Liver (tissue), 9 donors: ENCODE measurements around the gene INSIG2. TPM values are rescaled to one million over a fixed set of nuclear protein-coding genes. Genes with fewer than 3 reads are reported as not detected.

Experiments used
- DNase-seq: peaks from one replicate; pipeline ENCODE4 v3.0.0-alpha.2; 2017; ENCODE audit warnings: low spot score
- H3K27ac ChIP-seq, 2 donors: one replicate each; pipeline ENCODE4 v1.7.0; 2013; ENCODE audit warnings: inconsistent platforms in 2 of 2, low read length in 2 of 2, control low read depth in 1 of 2, low read depth in 1 of 2, mild to moderate bottlenecking in 1 of 2
- H3K27me3 ChIP-seq, 4 donors: one replicate each; pipeline versions ENCODE4 v1.6.1 to v1.7.0; 2013; ENCODE audit warnings: low read length in 3 of 4, inconsistent platforms in 1 of 4, mild to moderate bottlenecking in 1 of 4, moderate library complexity in 1 of 4; ENCODE audit not compliant: control insufficient read depth in 4 of 4, insufficient read depth in 4 of 4
- H3K36me3 ChIP-seq, 4 donors: one replicate each; pipeline versions ENCODE4 v1.6.1 to v1.7.0; 2013; ENCODE audit warnings: low read length in 3 of 4, mild to moderate bottlenecking in 3 of 4, low read depth in 1 of 4, moderate library complexity in 1 of 4; ENCODE audit not compliant: control insufficient read depth in 4 of 4, insufficient read depth in 3 of 4
- H3K4me1 ChIP-seq, 4 donors: one replicate each; pipeline versions ENCODE4 v1.6.1 to v1.7.0; 2013; ENCODE audit warnings: low read length in 3 of 4, mild to moderate bottlenecking in 3 of 4, moderate library complexity in 1 of 4; ENCODE audit not compliant: control insufficient read depth in 4 of 4, insufficient read depth in 4 of 4
- H3K4me3 ChIP-seq, 3 donors: one replicate each; pipeline versions ENCODE4 v1.6.1 to v1.7.0; 2013; ENCODE audit warnings: low read length in 3 of 3, control low read depth in 1 of 3, low read depth in 1 of 3, mild to moderate bottlenecking in 1 of 3
- H3K9ac ChIP-seq, 2 donors: one replicate each; pipeline ENCODE4 v1.7.0; 2013; ENCODE audit warnings: low read length in 2 of 2, mild to moderate bottlenecking in 2 of 2, moderate library complexity in 2 of 2, control low read depth in 1 of 2, low read depth in 1 of 2
- H3K9me3 ChIP-seq, 4 donors: one replicate each; pipeline versions ENCODE4 v1.6.1 to v1.7.0; 2013; ENCODE audit warnings: low read length in 3 of 4; ENCODE audit not compliant: control insufficient read depth in 4 of 4
- ATF3 ChIP-seq: IDR thresholded peaks from 2 replicates; pipeline ENCODE4 v1.6.1; 2016; ENCODE audit warnings: antibody characterized with exemption
- EGR1 ChIP-seq, 2 donors: IDR thresholded peaks; 2 replicates each; pipeline ENCODE4 v1.6.1; 2016 to 2018; ENCODE audit warnings: antibody characterized with exemption in 2 of 2, low read depth in 2 of 2
- HNF4A ChIP-seq, 2 donors: conservative IDR thresholded peaks; 2 replicates each; pipeline ENCODE4 v1.6.1; 2016; ENCODE audit warnings: antibody characterized with exemption in 2 of 2, mild to moderate bottlenecking in 2 of 2
- HNF4G ChIP-seq: IDR thresholded peaks from 2 replicates; pipeline ENCODE4 v1.6.1; 2016; ENCODE audit warnings: antibody characterized with exemption
- MAX ChIP-seq: IDR thresholded peaks from 2 replicates; pipeline ENCODE4 v1.6.1; 2016; ENCODE audit warnings: antibody characterized with exemption
- NR2F2 ChIP-seq: IDR thresholded peaks from 2 replicates; pipeline ENCODE4 v1.6.1; 2016; ENCODE audit warnings: antibody characterized with exemption
- RAD21 ChIP-seq, 2 donors: IDR thresholded peaks; 2 replicates each; pipeline ENCODE4 v1.6.1; 2016; ENCODE audit warnings: antibody characterized with exemption in 2 of 2, mild to moderate bottlenecking in 2 of 2
- REST ChIP-seq: IDR thresholded peaks from 2 replicates; pipeline ENCODE4 v1.6.1; 2016; ENCODE audit warnings: antibody characterized with exemption, mild to moderate bottlenecking
- RXRA ChIP-seq, 2 donors: IDR thresholded peaks; 2 replicates each; pipeline ENCODE4 v1.6.1; 2017 to 2018; ENCODE audit warnings: antibody characterized with exemption in 2 of 2, mild to moderate bottlenecking in 1 of 2
- SP1 ChIP-seq: IDR thresholded peaks from 2 replicates; pipeline ENCODE4 v1.6.1; 2018; ENCODE audit warnings: antibody characterized with exemption, mild to moderate bottlenecking
- YY1 ChIP-seq: IDR thresholded peaks from 2 replicates; pipeline ENCODE4 v1.6.1; 2016; ENCODE audit warnings: antibody characterized with exemption, mild to moderate bottlenecking
- ZBTB33 ChIP-seq: IDR thresholded peaks from 2 replicates; pipeline ENCODE4 v1.6.1; 2016; ENCODE audit warnings: antibody characterized with exemption
- WGBS: extraction: QIAGEN DNeasy Blood & Tissue Kit; methylation state at CpG from one replicate; pipeline ENCODE4 v1.1.7; 2013; 5-methylcytosine and 5-hydroxymethylcytosine counted together
- polyA plus RNA-seq, 2 donors: library from polyadenylated mRNA; stranded (reverse) in 1 of 2; unstranded in 1 of 2; fragments of 200-250 nt in 1 of 2; fragments of >200 nt in 1 of 2; fragmentation: Nextera tagmentation in 1 of 2; extraction: Ambion mirVana in 1 of 2; gene quantifications; one replicate each; pipeline versions ENCODE4 v1.2.1 to v1.2.3, GENCODE V29; 2013 to 2015
- total RNA-seq, 2 donors: library from RNA; depleted of rRNA; stranded (reverse); fragments of >200 nt; gene quantifications; one replicate each; pipeline ENCODE4 v1.2.3, GENCODE V29; 2014
- donor health status: healthy.
- donor health status: healthy.
- donor health status: healthy.
- donor health status: healthy.
- donor health status: healthy.

The INSIG2 gene
- total and polyA plus RNA-seq, 4 donors, result 11.3 to 18.5 (median 15.6) TPM

GRCh38 chr2:118122594-118123281 lies 34.5 kb downstream of the INSIG2 start:
- Histone ChIP-seq H3K9ac (no peak overlapping the region), H3K27ac (no peak overlapping the region), H3K27me3 (no peaks in the 10 kb centered on the region), H3K36me3 (no peaks in the 10 kb centered on the region), H3K4me3 (no peak overlapping the region), H3K4me1 (peaks cover 0 to 4% (median 2%) of the 10 kb centered on the region in 4 donors), H3K9me3 (no peaks in the 10 kb centered on the region)
- no peak for DNase-seq
- 81% methylated on average over 2 of the region's 2 CpGs for WGBS
- TF ChIP-seq NR2F2, result no peak
- TF ChIP-seq YY1, result no peak
- TF ChIP-seq HNF4G, result no peak
- TF ChIP-seq ZBTB33, result no peak
- TF ChIP-seq ATF3, result no peak
- TF ChIP-seq SP1, result no peak
- no peak for TF ChIP-seq EGR1 (IDR thresholded peaks at IDR 0.05; ENCODE audit: low read depth in 2 of 2)
- no peak for TF ChIP-seq RAD21 (IDR thresholded peaks at IDR 0.05)
- no peak for TF ChIP-seq MAX
- no peak for TF ChIP-seq REST

- 67% methylated on average over 3 of the region's 3 CpGs for WGBS
- DNase-seq, result no peak
- peak; percentile 41 for TF ChIP-seq NR2F2
- no peak for TF ChIP-seq EGR1 (IDR thresholded peaks at IDR 0.05; ENCODE audit: low read depth in 2 of 2)
- TF ChIP-seq RAD21 (IDR thresholded peaks at IDR 0.05), result no peak
- peak; percentile 6 for TF ChIP-seq YY1
- TF ChIP-seq RXRA (IDR thresholded peaks at IDR 0.05), result no peak
- TF ChIP-seq HNF4A (conservative IDR thresholded peaks at IDR 0.05), result no peak
- Histone ChIP-seq H3K9me3 (no peaks in the 10 kb centered on the region), H3K36me3 (no peaks in the 10 kb centered on the region), H3K27me3 (no peaks in the 10 kb centered on the region), H3K4me3 (no peak overlapping the region), H3K9ac (no peak overlapping the region), H3K4me1 (peaks cover 0 to 4% (median 2%) of the 10 kb centered on the region in 4 donors), H3K27ac (no peak overlapping the region)
Observed at GRCh38 chr2:118123561-118124232, 35.4 kb downstream of the INSIG2 start.
